Ovary (tissue), 9 donors: ENCODE measurements around the gene RPL35A. TPM values are rescaled to one million over a fixed set of nuclear protein-coding genes. Genes with fewer than 3 reads are reported as not detected.

Experiments used
- DNase-seq, 5 donors: peaks; one replicate each; pipeline ENCODE4 v3.0.0-alpha.2; 2019 to 2020
- H3K27ac ChIP-seq, 2 donors: fragments of 200-600 bp; one replicate each; pipeline versions ENCODE4 v1.5.1 to v1.8.0; 2019 to 2022
- H3K27me3 ChIP-seq: fragments of 200-600 bp; one replicate; pipeline ENCODE4 v1.8.0; 2022
- H3K36me3 ChIP-seq: fragments of 200-600 bp; sonication (generic); one replicate; pipeline ENCODE4 v1.5.1; 2019
- H3K4me1 ChIP-seq: one replicate; pipeline ENCODE4 v1.8.1; 2013; ENCODE audit warnings: mild to moderate bottlenecking, moderate library complexity; ENCODE audit not compliant: insufficient read depth
- H3K4me3 ChIP-seq: fragments of 200-600 bp; sonication (generic); one replicate; pipeline ENCODE4 v1.5.1; 2017
- H3K9me3 ChIP-seq, 2 donors: fragments of 200-600 bp in 1 of 2; sonication (generic) in 1 of 2; one replicate each; pipeline versions ENCODE4 v1.5.1 to v1.8.1; 2013 to 2019; ENCODE audit warnings: mild to moderate bottlenecking in 1 of 2, moderate library complexity in 1 of 2
- CTCF ChIP-seq, 3 donors: fragments of 450-650 bp in 2 of 3; fragments of 200-600 bp in 1 of 3; IDR thresholded peaks; one replicate each; pipeline versions ENCODE4 v1.5.1 to v1.8.0; 2016 to 2022; ENCODE audit warnings: antibody characterized with exemption in 3 of 3, mild to moderate bottlenecking in 1 of 3
- EP300 ChIP-seq: sonication (generic); formaldehyde crosslinking; IDR thresholded peaks from one replicate; pipeline ENCODE4 v1.6.1; 2017; ENCODE audit warnings: antibody characterized with exemption
- POLR2A ChIP-seq: fragments of 450-650 bp; IDR thresholded peaks from one replicate; pipeline ENCODE4 v1.6.1; 2017; ENCODE audit warnings: antibody characterized with exemption, mild to moderate bottlenecking, moderate library complexity
- WGBS, 3 donors: extraction: QIAGEN DNeasy Blood & Tissue Kit in 1 of 3; methylation state at CpG; one replicate each; pipeline versions ENCODE4 v1.1.5 to v1.1.7; 2013 to 2017; 5-methylcytosine and 5-hydroxymethylcytosine counted together
- intact Hi-C, 4 donors: fragments of 100-400 bp; cut with DNase I; formaldehyde crosslinking; loops; one replicate each; pipeline versions ENCODE4 v1.11.0 to v1.15.1; 2022 to 2023
- polyA plus RNA-seq, 2 donors: library from polyadenylated mRNA; stranded (reverse); fragments of 200-250 nt in 1 of 2; fragments of 350-450 nt in 1 of 2; fragmentation: Illumina TruSeq in 1 of 2; extraction: RNeasy Lipid Tissue Mini Kit (QIAGEN cat#74804) in 1 of 2; gene quantifications; one replicate each; pipeline ENCODE4 v1.2.3, GENCODE V29; 2013 to 2014
- total RNA-seq, 7 donors: library from RNA; depleted of rRNA in 2 of 7; stranded (reverse); fragments of >200 nt in 2 of 7; fragmentation: NEBNext Ultra II Directional in 3 of 7; extraction: Animal tissue kit (Norgen Biotek cat#: 25700) in 3 of 7; gene quantifications; one replicate each; pipeline versions ENCODE4 v1.1.0 to v1.2.4, GENCODE V29; 2016 to 2023
- donor health status: DM: no; HTN: no; CAD: no; lungs with moderate emphysema.
- donor health status: DM: no; HTN: no; CAD: no.
- donor health status: Bipolar disorder and iron deficiency.
- donor health status: DM: yes; HTN: yes; CAD: no.
- donor health status: DM: no; HTN: no; CAD: no.
- donor health status: DM: yes; HTN: yes; CAD: no.

The RPL35A gene
- total and polyA plus RNA-seq, 9 donors: 1,036 to 4,524 (median 2,172) TPM

GRCh38 chr3:197983076-197983475, 33.1 kb downstream of the RPL35A start:
- Histone ChIP-seq H3K27me3 (no peaks in the 10 kb centered on the region), H3K9me3 (no peaks in the 10 kb centered on the region), H3K27ac (no peak overlapping the region), H3K4me3 (no peak overlapping the region), H3K36me3 (no peaks in the 10 kb centered on the region), H3K4me1 (no peaks in the 10 kb centered on the region)
- intact Hi-C loops: no loop called here
- TF ChIP-seq EP300: no peak
- TF ChIP-seq CTCF (IDR thresholded peaks at IDR 0.05): no peak
- no peak for TF ChIP-seq POLR2A
- DNase-seq: no peak
- WGBS, 3 donors: 98% methylated on average over 1 of the region's 1 CpG

GRCh38 chr3:197989651-197990050, 39.7 kb downstream of the RPL35A start:
- H3K9me3 ChIP-seq: no peaks in the 10 kb centered on the region
- intact Hi-C loops: no loop called here
- no peaks in the 10 kb centered on the region for H3K27me3 ChIP-seq
- TF ChIP-seq CTCF (IDR thresholded peaks at IDR 0.05): no peak
- no peak for TF ChIP-seq POLR2A
- no peak for TF ChIP-seq EP300
- 15 to 18% (median 15%) methylated on average over 4 of the region's 4 CpGs for WGBS, 3 donors
- no peak overlapping the region for H3K4me3 ChIP-seq
- peak overlapping the region in 1 of 2 donors; percentile 66 for H3K27ac ChIP-seq
- DNase-seq: peak; percentile 58 to 72 (median 68)
- no peaks in the 10 kb centered on the region for H3K36me3 ChIP-seq
- peaks cover 2% of the 10 kb centered on the region for H3K4me1 ChIP-seq

DNA sequence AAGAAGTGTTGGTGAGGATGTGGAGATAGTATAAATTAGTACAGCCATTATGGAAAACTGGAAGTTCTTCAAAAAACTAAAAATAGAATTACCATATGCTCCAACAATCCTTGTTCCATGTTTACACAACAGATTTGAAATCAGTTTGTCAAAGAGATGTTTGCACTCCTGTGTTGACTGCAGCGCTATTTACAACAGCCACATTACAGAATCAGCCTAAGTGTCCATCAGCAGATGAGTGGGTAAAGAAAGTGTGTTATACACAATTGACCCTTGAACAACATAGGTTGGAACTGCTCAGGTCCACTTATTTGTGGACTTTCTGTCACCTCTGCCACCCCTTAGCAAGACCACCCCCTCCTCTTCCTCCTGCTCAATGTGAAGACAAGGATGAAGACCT, 44.7 kb downstream of the RPL35A start:
- H3K36me3 ChIP-seq: no peaks in the 10 kb centered on the region
- intact Hi-C loops: no loop called here
- no peak for DNase-seq
- H3K27me3 ChIP-seq: no peaks in the 10 kb centered on the region
- TF ChIP-seq CTCF (IDR thresholded peaks at IDR 0.05) (no peak), EP300 (no peak), POLR2A (no peak)
- no peak overlapping the region for H3K27ac ChIP-seq
- no peaks in the 10 kb centered on the region for H3K9me3 ChIP-seq
- 97 to 98% (median 98%) methylated on average over 1 of the region's 1 CpG for WGBS, 3 donors
- peaks cover 2% of the 10 kb centered on the region for H3K4me1 ChIP-seq
- H3K4me3 ChIP-seq: no peak overlapping the region

GRCh38 chr3:197996855-197997254, 46.9 kb downstream of the RPL35A start:
- 88 to 96% (median 95%) methylated on average over 5 of the region's 5 CpGs for WGBS, 3 donors
- intact Hi-C loops: no loop called here
- TF ChIP-seq POLR2A (no peak), CTCF (IDR thresholded peaks at IDR 0.05) (no peak), EP300 (no peak)
- Histone ChIP-seq H3K4me3 (no peak overlapping the region), H3K9me3 (no peaks in the 10 kb centered on the region), H3K27ac (no peak overlapping the region), H3K36me3 (no peaks in the 10 kb centered on the region), H3K27me3 (no peaks in the 10 kb centered on the region), H3K4me1 (no peaks in the 10 kb centered on the region)
- no peak for DNase-seq

DNA sequence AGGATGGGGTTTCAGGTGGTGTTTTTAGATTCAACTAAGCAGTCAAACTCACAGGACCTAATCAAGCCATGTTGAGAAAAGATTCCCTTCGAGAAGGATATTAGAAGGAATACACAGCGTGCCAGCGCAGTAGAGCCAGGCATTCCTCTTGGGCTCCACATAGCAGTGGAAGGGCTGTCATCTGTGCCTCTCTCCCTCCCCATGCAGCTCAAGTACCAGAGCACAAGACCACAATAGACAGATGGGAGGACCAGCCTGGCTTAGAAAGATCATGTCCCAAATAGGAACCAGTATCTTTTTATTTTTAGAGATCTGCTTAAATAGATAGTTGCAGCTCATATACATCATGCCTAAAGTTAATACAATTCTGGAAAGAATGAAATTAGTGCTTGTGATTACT, 47.9 kb downstream of the RPL35A start:
- Histone ChIP-seq H3K36me3 (no peaks in the 10 kb centered on the region), H3K27me3 (no peaks in the 10 kb centered on the region), H3K9me3 (no peaks in the 10 kb centered on the region), H3K4me3 (no peak overlapping the region), H3K27ac (no peak overlapping the region), H3K4me1 (no peaks in the 10 kb centered on the region)
- WGBS, 3 donors: 92 to 96% (median 94%) methylated on average over 3 of the region's 3 CpGs
- intact Hi-C loops: no loop called here
- TF ChIP-seq POLR2A (no peak), CTCF (IDR thresholded peaks at IDR 0.05) (no peak), EP300 (no peak)
- DNase-seq: no peak
